NCI-H1436 (cell line): ENCODE results near the gene SUZ12.
"Not testable (repeated sequence)": the region's sequence is repeated elsewhere in the genome, so short reads cannot be mapped to it uniquely, and the experiment has no call there.

Experiments used
- DNase-seq: peaks from one replicate; lab custom pipeline; 2025; lab: John Stamatoyannopoulos, UW

The SUZ12 gene

DNA sequence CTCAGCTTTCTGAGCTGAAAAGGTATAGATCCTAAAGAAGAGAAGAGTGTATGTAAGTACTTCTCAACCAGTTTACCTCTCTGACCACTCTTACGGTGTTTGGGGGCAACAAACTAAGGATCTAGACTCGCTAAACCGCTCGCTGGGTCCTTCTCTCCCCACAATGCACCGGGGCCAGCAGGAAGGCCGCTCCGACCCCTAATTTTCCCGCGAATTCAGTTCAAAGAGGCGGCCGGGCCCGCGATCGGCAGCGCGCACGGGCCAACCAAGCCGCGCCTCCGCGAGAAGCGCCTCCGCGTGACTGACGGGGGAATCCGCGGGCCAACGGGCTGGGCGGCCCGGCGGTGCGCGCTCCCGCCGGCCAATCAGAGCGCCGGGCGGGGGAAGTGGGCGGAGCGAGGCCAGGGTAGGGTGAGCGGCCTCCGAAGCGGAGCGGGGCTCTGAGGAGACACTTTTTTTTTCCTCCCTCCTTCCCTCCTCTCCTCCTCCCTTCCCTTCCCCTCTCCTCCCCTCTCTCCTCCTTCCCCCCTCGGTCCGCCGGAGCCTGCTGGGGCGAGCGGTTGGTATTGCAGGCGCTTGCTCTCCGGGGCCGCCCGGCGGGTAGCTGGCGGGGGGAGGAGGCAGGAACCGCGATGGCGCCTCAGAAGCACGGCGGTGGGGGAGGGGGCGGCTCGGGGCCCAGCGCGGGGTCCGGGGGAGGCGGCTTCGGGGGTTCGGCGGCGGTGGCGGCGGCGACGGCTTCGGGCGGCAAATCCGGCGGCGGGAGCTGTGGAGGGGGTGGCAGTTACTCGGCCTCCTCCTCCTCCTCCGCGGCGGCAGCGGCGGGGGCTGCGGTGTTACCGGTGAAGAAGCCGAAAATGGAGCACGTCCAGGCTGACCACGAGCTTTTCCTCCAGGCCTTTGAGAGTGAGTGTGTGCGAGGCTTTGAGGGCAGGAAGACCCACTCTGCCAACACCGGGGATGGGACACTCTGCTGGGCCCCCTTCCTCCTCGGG lies at the start of gene SUZ12:
TSS of gene SUZ12 (plus strand) at position 393 of the 995 bp plus-strand sequence. CDS start at position 633, 240 bp downstream.
- DNase-seq = peak; percentile 88

GRCh38 chr17:31888124-31888523 lies 48.7 kb upstream of the SUZ12 start:
- DNase-seq = no peak

DNA sequence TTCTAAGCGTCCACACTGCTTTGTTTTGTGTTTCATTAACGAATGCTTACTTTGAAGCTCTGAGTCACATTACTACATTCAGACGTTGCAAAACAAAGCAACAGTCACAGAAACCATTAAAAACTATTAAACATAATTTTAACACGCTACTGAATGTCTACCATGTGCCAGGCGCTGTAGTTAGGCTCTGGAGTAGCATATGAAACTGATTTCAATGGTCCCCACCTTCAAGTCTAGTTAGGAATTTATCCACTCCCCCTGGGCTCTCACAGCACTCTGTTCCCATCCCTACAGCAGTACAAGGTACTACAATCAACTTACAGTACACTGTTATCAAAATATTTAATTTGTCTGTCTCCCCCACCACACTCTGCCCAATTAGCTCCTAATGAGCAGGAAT lies 35.9 kb upstream of the SUZ12 start:
- no peak for DNase-seq

DNA sequence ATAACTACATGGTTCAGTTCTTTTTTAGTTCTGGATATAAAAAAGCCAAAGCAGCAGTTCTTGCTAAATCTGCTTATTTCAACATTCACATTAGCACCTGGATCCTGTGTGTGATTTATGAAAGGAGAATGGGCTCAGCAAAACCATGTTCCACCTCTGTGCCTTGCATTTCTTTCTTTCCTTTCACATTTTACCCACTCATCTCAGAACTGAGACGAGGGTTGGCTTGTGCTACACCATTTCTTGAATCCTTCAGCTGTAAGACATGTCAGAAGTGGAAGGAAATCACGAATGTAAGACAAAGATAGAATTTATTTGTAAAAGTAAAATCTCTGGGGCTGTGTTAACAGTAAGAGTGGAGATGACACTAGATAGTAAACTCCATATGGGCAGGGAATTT lies 34.1 kb upstream of the SUZ12 start:
- DNase-seq = no peak

- no peak for DNase-seq
Observed at GRCh38 chr17:31903401-31903800, 33.4 kb upstream of the SUZ12 start.

- DNase-seq = no peak
Observed at GRCh38 chr17:31907342-31907962, 29.4 kb upstream of the SUZ12 start.

- no peak for DNase-seq
Observed at GRCh38 chr17:31908386-31908785, 28.4 kb upstream of the SUZ12 start.

- DNase-seq = not testable (repeated sequence)
Observed at GRCh38 chr17:31912705-31913104, 24.1 kb upstream of the SUZ12 start.

DNA sequence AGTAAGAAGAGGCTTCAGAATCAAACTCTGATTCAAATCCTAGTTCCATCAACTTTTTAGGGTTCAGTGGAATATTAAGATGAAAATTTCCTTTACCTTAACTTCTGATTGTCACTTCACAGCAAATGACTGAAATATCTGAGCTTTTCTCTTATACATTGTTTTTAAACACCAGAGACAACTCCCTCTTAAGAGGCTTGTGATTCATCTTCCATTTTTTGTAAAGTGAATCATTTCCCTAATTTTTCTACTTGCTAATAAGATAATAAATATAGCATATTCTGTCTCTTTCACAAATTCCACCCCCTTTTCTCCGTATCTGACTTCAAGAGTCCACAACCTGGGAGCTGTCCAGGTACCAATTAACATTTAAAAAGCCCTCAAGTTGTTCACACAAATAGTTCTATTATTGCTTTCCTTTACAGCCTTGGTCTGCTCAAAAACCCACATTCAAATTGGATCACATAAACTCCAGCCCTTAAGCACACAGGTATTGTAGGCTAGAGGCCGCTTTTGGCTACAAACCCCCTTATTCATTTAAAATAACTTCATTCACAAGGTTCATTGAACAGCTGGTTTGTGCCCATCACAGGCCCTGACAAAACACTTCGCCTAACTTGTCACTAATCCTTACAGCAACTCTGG lies 21.2 kb upstream of the SUZ12 start:
- DNase-seq = no peak

DNA sequence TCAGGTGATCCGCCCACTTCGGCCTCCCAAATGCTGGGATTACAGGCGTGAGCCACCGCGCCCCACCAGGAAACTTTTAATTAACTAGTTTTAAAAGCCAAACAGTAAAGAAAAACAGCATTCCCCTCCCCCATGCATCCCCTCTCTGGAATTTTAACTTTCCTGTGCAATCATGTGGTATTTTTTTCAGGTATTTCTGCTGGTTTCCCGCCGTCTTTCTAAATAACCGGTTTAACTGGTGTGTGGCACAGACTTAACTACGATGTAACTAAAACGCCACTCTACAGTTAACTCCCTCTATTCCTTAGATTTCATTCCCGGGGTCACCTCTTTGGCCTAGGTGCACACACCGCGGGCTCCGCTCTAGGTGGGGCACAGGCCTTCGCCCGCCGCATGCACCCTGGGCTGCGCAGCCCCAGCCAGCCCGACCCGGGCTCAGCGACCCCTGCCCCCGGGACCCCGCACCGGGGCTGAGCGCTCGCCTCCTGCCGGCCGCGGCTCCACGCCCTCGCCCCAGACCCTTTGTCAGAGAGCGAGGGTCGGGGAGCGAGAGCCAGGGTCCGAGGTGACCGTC lies 20.2 kb upstream of the SUZ12 start:
- no peak for DNase-seq

- no peak for DNase-seq
Observed at GRCh38 chr17:31917065-31917529, 19.7 kb upstream of the SUZ12 start.

DNA sequence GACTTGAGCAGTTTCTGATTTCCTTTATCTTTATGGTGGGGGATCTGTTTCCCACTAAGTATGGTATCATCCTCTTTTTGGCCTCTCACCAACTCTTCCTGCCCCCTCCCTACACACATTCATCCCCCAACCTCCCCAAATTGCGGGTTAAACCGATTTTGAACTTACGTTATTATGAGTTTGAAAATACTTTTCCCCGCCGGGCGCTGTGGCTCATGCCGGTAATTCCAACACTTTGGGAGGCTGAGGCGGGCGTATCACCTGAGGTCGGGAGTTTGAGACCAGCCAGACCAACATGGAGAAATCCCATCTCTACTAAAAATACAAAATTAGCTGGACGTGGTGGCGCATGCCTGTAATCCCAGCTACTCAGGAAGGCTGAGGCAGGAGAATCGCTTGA lies 19.1 kb upstream of the SUZ12 start:
- not testable (repeated sequence) for DNase-seq

DNA sequence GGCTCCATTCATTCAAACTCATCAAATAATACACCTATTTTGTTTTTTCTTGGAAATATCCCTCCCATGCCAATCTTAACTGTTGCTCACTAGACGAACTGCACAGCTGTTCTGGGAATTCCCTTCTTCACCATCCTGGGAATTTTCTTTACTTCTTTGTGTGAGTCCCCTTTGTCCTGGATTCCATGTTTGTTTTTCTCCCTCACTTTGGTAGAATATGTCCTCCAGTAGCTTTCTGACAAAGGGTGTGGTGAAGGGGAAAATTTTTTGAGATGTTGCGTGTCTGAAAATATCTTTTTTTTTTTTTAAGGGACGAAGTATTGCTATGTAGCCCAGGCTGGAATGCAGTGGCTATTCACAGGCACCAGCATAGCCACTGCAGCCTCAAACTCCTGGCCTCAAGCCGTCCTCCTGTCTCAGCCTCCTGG lies 18.1 kb upstream of the SUZ12 start:
- no peak for DNase-seq

GRCh38 chr17:31919802-31920525 lies 16.8 kb upstream of the SUZ12 start:
- DNase-seq = no peak

GRCh38 chr17:31926100-31926729 lies 10.6 kb upstream of the SUZ12 start:
- DNase-seq = no peak

- no peak for DNase-seq
Observed at GRCh38 chr17:31931756-31932155, 5.1 kb upstream of the SUZ12 start.

- no peak for DNase-seq
Observed at GRCh38 chr17:31935512-31935911, 1.3 kb upstream of the SUZ12 start.

GRCh38 chr17:31937926-31938641 lies 1.3 kb downstream of the SUZ12 start:
- DNase-seq = not testable (repeated sequence)

DNA sequence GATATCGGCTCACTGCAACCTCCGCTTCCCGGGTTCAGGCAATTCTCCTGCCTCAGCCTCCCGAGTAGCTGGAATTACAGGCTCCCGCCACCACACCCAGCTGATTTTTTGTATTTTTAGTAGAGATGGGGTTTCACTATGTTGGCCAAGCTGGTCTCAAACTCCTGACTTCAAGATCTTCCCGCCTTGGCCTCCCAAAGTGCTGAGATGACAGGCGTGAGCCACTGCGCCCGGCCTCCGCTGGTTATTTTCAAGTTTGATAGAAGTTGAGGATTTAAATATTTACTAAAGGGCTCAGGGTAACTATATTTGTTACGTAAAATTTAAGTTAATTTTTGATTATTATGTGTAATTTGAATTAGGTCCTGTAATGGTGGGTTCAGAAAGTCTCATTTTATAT lies 5.1 kb downstream of the SUZ12 start:
- not testable (repeated sequence) for DNase-seq

GRCh38 chr17:31942396-31942795 lies 5.6 kb downstream of the SUZ12 start:
- DNase-seq = not testable (repeated sequence)
